HG02642 (cell line): ENCODE results near the gene TMOD4.
"Not testable (repeated sequence)": the region's sequence is repeated elsewhere in the genome, so short reads cannot be mapped to it uniquely, and the experiment has no call there.

Source experiments
- ATAC-seq: cut with Tn5 transposase; IDR thresholded peaks from one replicate; pipeline ENCODE4 v1.9.1; 2021; ENCODE audit warnings: mild to moderate bottlenecking; ENCODE audit not compliant: unreplicated experiment, poor library complexity

The TMOD4 gene

GRCh38 chr1:151175863-151176262, at the start of gene TMOD4:
Gene TMOD4 (minus strand): TSS chr1:151175981. CDS start chr1:151174875, 1,106 bp downstream.
- no peak for ATAC-seq

- no peak for ATAC-seq
Observed at GRCh38 chr1:151222130-151222529, 46.3 kb upstream of the TMOD4 start.

- no peak for ATAC-seq
Observed at GRCh38 chr1:151221616-151222015, 45.8 kb upstream of the TMOD4 start.

- no peak for ATAC-seq
Observed at GRCh38 chr1:151213560-151213959, 37.8 kb upstream of the TMOD4 start.

- no peak for ATAC-seq
Observed at GRCh38 chr1:151211972-151212705, 36.4 kb upstream of the TMOD4 start.

- no peak for ATAC-seq
Observed at GRCh38 chr1:151210830-151211229, 35.0 kb upstream of the TMOD4 start.

GRCh38 chr1:151205381-151205965, 29.7 kb upstream of the TMOD4 start:
- ATAC-seq, result not testable (repeated sequence)

- no peak for ATAC-seq
Observed at GRCh38 chr1:151199873-151200581, 24.2 kb upstream of the TMOD4 start.

- ATAC-seq, result peak; percentile 92
Observed at GRCh38 chr1:151198254-151199127, 22.7 kb upstream of the TMOD4 start, which contains the start of gene PIP5K1A. Gene PIP5K1A (plus strand): TSS chr1:151198552. CDS start chr1:151198997, 445 bp downstream.

- no peak for ATAC-seq
Observed at GRCh38 chr1:151197863-151198253, 22.1 kb upstream of the TMOD4 start.

GRCh38 chr1:151196292-151196800, 20.6 kb upstream of the TMOD4 start:
- ATAC-seq, result no peak

GRCh38 chr1:151194894-151195594, 19.3 kb upstream of the TMOD4 start:
- not testable (repeated sequence) for ATAC-seq

GRCh38 chr1:151193856-151194255, 18.1 kb upstream of the TMOD4 start:
- no peak for ATAC-seq

- ATAC-seq, result no peak
Observed at GRCh38 chr1:151193304-151193703, 17.5 kb upstream of the TMOD4 start.

GRCh38 chr1:151192047-151192446, 16.3 kb upstream of the TMOD4 start:
- no peak for ATAC-seq

- peak; percentile 85 for ATAC-seq
Observed at GRCh38 chr1:151189637-151190445, 14.1 kb upstream of the TMOD4 start, which contains the start of gene VPS72. Gene VPS72 (minus strand): TSS chr1:151190197. CDS start chr1:151190121, 76 bp downstream.

GRCh38 chr1:151188667-151189066, 12.9 kb upstream of the TMOD4 start:
- ATAC-seq, result not testable (repeated sequence)

GRCh38 chr1:151187205-151187604, 11.4 kb upstream of the TMOD4 start:
- ATAC-seq, result no peak

- ATAC-seq, result no peak
Observed at GRCh38 chr1:151184211-151184610, 8.4 kb upstream of the TMOD4 start.
